K562 (cell line): ENCODE results near the gene SLAMF6. TPM values are rescaled to one million over a fixed set of nuclear protein-coding genes. Genes with fewer than 3 reads are reported as not detected.
A peak's percentile ranks its signal among the peaks of the same experiment; 100 is the strongest.

Experiments used
- MTA1 ChIP-seq: fragments of 450-650 bp; IDR thresholded peaks from 2 replicates; pipeline ENCODE4 v1.6.1; 2017; ENCODE audit warnings: borderline replicate concordance
- NONO ChIP-seq, 2 experiments: fragments of 200-400 bp in 1 of 2; fragments of 450-650 bp in 1 of 2; formaldehyde crosslinking in 1 of 2; IDR thresholded peaks; 2 replicates each; pipeline ENCODE4 v1.6.1; 2017; ENCODE audit warnings: low read depth in 2 of 2, mild to moderate bottlenecking in 2 of 2, moderate library complexity in 2 of 2, low read length in 1 of 2
- SNRNP70 ChIP-seq: fragments of 200-400 bp; formaldehyde crosslinking; optimal IDR thresholded peaks from 2 replicates; pipeline ENCODE3; 2017; ENCODE audit warnings: low read depth, low read length
- ZBTB17 ChIP-seq: fragments of 450-650 bp; formaldehyde crosslinking; IDR thresholded peaks from 2 replicates; pipeline ENCODE4 v1.4.0; 2020; ENCODE audit warnings: mild to moderate bottlenecking
- polyA plus RNA-seq, 8 experiments: library from polyadenylated mRNA; depleted of rRNA in 4 of 8; stranded (reverse) in 5 of 8; unstranded in 3 of 8; fragments of >200 nt; fragmentation: Nextera tagmentation in 2 of 8; fragmentation: Illumina TruSeq in 1 of 8; extraction: Ambion mirVana in 2 of 8; extraction: Trizol in 1 of 8; gene quantifications; 2 replicates each; pipeline versions ENCODE4 v1.2.1 to v1.2.3, GENCODE V29; 2011 to 2014; ENCODE audit warnings: inconsistent platforms in 1 of 8, missing spikeins in 1 of 8
- total RNA-seq, 7 experiments: library from RNA; depleted of rRNA in 6 of 7; stranded (reverse); fragments of >200 nt in 6 of 7; fragmentation: Illumina TruSeq in 2 of 7; extraction: Trizol in 2 of 7; gene quantifications; 2 replicates each; pipeline versions ENCODE4 v1.2.1 to v1.2.3, GENCODE V29; 2011 to 2021; ENCODE audit warnings: low replicate concordance in 1 of 7
- TF ChIP-seq, protein P1 (sequence below): fragments of 450-650 bp; IDR thresholded peaks from 2 replicates; pipeline ENCODE4 v1.6.1; 2018; ENCODE audit not compliant: partially characterized antibody
- TF ChIP-seq, protein P2 (sequence below), 2 experiments: fragments of 450-650 bp; conservative IDR thresholded peaks; 2 replicates each; pipeline ENCODE4 v1.6.1; 2017; ENCODE audit warnings: mild to moderate bottlenecking in 2 of 2, moderate library complexity in 2 of 2
- TF ChIP-seq, protein P3 (sequence below), 2 experiments: fragments of 450-650 bp; IDR thresholded peaks; 2 replicates each; pipeline ENCODE4 v1.6.1; 2016; ENCODE audit warnings: mild to moderate bottlenecking in 2 of 2, borderline replicate concordance in 1 of 2, low read depth in 1 of 2, moderate library complexity in 1 of 2
- TF ChIP-seq, protein P4 (sequence below): fragments of 250-450 bp; sonication (Bioruptor Pico); IDR thresholded peaks from 2 replicates; pipeline ENCODE4 v1.9.0; 2021; ENCODE audit warnings: mild to moderate bottlenecking, inconsistent platforms

SLAMF6 gene
- total and polyA plus RNA-seq, 9 of the 15 experiments (the other 6 are each of a cell fraction or from before 2014, with no cell fraction given) = 0.56 to 4.8 (median 1.1) TPM

DNA sequence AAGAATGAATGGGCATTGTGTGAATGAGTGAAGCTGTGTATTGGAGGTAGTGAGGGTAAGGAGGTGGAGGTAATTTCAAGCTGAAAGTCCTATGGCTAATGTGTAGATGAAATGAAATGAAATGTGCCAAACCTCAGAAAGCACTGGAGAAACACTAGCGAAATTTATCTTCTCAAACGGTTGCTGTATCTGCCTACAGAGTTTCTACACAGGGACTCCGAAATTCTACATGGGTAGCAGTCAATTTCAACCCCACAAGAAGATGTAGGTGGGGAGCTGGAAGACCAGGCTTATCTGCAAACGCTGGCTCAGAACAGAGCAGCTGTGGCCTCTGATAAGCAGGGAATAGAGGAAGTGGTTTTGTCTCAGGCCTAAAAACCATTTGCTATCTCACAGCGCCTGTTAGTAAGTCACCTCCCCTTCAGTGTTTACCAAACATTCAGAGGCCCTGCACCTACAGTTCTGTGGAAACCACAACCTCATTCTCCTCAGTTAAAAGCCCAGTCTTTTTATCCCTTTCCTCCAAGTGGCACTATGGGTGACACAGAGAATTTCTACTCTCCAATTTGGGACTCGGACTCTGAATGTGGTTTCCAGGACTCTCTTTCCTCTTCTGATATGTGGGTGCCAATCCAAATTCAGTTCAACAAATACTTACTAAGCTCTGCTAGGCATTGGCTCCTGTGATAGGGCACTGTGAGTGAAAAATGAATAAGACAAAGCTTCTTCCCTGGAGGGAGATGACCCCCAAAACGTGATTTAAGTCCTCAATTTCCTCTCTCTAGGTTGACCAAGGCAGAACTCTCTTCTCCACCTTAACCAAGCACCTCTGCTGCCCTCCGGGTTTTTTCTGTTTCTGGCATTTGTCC, 17.2 kb upstream of the SLAMF6 start (continued):
- TF ChIP-seq, protein P1, sequence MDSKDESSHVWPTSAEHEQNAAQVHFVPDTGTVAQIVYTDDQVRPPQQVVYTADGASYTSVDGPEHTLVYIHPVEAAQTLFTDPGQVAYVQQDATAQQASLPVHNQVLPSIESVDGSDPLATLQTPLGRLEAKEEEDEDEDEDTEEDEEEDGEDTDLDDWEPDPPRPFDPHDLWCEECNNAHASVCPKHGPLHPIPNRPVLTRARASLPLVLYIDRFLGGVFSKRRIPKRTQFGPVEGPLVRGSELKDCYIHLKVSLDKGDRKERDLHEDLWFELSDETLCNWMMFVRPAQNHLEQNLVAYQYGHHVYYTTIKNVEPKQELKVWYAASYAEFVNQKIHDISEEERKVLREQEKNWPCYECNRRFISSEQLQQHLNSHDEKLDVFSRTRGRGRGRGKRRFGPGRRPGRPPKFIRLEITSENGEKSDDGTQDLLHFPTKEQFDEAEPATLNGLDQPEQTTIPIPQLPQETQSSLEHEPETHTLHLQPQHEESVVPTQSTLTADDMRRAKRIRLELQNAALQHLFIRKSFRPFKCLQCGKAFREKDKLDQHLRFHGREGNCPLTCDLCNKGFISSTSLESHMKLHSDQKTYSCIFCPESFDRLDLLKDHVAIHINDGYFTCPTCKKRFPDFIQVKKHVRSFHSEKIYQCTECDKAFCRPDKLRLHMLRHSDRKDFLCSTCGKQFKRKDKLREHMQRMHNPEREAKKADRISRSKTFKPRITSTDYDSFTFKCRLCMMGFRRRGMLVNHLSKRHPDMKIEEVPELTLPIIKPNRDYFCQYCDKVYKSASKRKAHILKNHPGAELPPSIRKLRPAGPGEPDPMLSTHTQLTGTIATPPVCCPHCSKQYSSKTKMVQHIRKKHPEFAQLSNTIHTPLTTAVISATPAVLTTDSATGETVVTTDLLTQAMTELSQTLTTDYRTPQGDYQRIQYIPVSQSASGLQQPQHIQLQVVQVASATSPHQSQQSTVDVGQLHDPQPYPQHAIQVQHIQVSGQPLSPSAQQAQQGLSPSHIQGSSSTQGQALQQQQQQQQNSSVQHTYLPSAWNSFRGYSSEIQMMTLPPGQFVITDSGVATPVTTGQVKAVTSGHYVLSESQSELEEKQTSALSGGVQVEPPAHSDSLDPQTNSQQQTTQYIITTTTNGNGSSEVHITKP = peak; percentile 75
- TF ChIP-seq, protein P2, sequence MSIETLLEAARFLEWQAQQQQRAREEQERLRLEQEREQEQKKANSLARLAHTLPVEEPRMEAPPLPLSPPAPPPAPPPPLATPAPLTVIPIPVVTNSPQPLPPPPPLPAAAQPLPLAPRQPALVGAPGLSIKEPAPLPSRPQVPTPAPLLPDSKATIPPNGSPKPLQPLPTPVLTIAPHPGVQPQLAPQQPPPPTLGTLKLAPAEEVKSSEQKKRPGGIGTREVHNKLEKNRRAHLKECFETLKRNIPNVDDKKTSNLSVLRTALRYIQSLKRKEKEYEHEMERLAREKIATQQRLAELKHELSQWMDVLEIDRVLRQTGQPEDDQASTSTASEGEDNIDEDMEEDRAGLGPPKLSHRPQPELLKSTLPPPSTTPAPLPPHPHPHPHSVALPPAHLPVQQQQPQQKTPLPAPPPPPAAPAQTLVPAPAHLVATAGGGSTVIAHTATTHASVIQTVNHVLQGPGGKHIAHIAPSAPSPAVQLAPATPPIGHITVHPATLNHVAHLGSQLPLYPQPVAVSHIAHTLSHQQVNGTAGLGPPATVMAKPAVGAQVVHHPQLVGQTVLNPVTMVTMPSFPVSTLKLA (conservative IDR thresholded peaks at IDR 0.05) = peak; percentile 54 to 79; a peak in 3 of 4 replicates
- TF ChIP-seq, protein P3, sequence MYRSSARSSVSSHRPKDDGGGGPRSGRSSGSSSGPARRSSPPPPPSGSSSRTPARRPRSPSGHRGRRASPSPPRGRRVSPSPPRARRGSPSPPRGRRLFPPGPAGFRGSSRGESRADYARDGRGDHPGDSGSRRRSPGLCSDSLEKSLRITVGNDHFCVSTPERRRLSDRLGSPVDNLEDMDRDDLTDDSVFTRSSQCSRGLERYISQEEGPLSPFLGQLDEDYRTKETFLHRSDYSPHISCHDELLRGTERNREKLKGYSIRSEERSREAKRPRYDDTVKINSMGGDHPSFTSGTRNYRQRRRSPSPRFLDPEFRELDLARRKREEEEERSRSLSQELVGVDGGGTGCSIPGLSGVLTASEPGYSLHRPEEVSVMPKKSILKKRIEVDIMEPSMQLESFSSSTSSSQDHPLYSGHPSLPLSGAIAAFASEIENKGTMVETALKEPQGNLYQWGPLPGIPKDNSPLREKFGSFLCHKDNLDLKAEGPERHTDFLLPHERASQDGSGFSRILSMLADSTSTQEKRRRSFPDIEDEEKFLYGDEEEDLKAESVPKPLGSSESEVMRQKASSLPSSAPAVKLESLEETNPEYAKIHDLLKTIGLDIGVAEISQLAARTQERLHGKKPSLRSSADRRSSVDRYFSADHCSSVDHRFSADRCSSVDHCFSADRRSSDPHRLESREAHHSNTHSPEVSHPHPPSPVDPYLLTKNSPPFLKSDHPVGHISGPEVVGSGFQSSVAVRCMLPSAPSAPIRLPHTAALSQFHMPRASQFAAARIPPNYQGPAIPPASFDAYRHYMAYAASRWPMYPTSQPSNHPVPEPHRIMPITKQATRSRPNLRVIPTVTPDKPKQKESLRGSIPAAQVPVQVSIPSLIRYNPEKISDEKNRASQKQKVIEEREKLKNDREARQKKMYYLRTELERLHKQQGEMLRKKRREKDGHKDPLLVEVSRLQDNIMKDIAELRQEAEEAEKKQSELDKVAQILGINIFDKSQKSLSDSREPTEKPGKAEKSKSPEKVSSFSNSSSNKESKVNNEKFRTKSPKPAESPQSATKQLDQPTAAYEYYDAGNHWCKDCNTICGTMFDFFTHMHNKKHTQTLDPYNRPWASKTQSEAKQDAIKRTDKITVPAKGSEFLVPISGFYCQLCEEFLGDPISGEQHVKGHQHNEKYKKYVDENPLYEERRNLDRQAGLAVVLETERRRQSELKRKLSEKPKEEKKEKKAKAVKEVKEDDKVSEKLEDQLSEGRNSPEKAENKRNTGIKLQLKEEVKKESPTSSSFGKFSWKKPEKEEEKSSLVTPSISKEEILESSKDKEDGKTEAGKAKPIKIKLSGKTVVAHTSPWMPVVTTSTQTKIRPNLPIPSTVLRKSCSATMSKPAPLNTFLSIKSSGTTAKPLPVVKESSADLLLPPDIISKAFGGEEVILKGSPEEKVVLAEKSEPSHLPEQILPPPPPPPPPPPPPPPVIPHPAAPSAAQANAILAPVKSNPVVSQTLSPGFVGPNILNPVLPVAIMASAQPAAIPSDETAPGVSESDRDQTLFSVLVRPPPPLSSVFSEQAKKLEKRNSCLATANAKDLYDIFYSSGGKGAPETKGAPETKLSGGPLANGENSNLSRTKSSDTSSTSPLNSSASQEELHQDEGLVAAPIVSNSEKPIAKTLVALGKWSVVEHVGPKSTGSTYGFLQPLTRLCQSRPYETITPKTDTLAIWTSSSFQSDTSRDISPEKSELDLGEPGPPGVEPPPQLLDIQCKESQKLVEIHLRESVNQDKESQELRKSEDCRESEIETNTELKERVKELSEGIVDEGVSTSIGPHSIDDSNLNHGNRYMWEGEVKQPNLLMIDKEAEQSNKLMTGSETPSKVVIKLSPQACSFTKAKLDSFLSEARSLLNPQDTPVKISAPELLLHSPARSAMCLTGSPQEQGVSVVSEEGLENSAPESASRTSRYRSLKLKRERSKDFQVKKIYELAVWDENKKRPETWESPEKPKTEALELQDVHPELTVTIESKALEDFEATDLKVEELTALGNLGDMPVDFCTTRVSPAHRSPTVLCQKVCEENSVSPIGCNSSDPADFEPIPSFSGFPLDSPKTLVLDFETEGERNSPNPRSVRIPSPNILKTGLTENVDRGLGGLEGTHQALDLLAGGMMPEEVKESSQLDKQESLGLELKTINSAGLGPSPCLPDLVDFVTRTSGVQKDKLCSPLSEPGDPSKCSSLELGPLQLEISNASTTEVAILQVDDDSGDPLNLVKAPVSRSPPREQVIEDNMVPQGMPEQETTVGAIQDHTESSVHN (IDR thresholded peaks at IDR 0.05; ENCODE audit: borderline replicate concordance in 1 of 2, low read depth in 1 of 2) = peak; percentile 92 to 99; a peak in 3 of 4 replicates
- TF ChIP-seq, protein P4, sequence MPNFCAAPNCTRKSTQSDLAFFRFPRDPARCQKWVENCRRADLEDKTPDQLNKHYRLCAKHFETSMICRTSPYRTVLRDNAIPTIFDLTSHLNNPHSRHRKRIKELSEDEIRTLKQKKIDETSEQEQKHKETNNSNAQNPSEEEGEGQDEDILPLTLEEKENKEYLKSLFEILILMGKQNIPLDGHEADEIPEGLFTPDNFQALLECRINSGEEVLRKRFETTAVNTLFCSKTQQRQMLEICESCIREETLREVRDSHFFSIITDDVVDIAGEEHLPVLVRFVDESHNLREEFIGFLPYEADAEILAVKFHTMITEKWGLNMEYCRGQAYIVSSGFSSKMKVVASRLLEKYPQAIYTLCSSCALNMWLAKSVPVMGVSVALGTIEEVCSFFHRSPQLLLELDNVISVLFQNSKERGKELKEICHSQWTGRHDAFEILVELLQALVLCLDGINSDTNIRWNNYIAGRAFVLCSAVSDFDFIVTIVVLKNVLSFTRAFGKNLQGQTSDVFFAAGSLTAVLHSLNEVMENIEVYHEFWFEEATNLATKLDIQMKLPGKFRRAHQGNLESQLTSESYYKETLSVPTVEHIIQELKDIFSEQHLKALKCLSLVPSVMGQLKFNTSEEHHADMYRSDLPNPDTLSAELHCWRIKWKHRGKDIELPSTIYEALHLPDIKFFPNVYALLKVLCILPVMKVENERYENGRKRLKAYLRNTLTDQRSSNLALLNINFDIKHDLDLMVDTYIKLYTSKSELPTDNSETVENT (CRISPR knock-in tag) = no peak
- TF ChIP-seq SNRNP70 (no peak), ZBTB17 (CRISPR knock-in tag) (peak; percentile 81), NONO (IDR thresholded peaks at IDR 0.05; ENCODE audit: low read depth in 2 of 2, low read length in 1 of 2) (peak in 1 of 2 experiments; percentile 97; a peak in 2 of 4 replicates), MTA1 (peak; percentile 92)
